ENCODE results near the gene SLC49A4.

GRCh38 chr3:122802323-122802722 is 7.5 kb downstream of the SLC49A4 start:
- TF ChIP-seq CTCF (IDR thresholded peaks at IDR 0.05) (no peak), PBX3 (IDR thresholded peaks at IDR 0.05) (no peak), MAX (IDR thresholded peaks at IDR 0.05; ENCODE audit: low read depth) (no peak), JUND (IDR thresholded peaks at IDR 0.05) (no peak), RXRA (IDR thresholded peaks at IDR 0.05; ENCODE audit: borderline replicate concordance, low read depth) (no peak), EP300 (IDR thresholded peaks at IDR 0.05; ENCODE audit: borderline replicate concordance in 1 of 2, low read depth in 1 of 2, low read length in 1 of 2) (no peak), REST (IDR thresholded peaks at IDR 0.05; ENCODE audit: low read depth, low read length) (no peak), POLR2AphosphoS5 (IDR thresholded peaks at IDR 0.05; ENCODE audit: low read depth, low read length) (no peak), RCOR1 (IDR thresholded peaks at IDR 0.05; ENCODE audit: low read length) (no peak), MEF2A (IDR thresholded peaks at IDR 0.05; ENCODE audit: borderline replicate concordance, low read depth) (no peak), SIN3A (IDR thresholded peaks at IDR 0.05; ENCODE audit: borderline replicate concordance, low read depth, low read length) (no peak)

All from SK-N-SH (cell line).